ENCODE measurements around the gene ENTPD8. TPM values are rescaled to one million over a fixed set of nuclear protein-coding genes. Genes with fewer than 3 reads are reported as not detected.
"Not testable (repeated sequence)": the region's sequence is repeated elsewhere in the genome, so short reads cannot be mapped to it uniquely, and the experiment has no call there.

The ENTPD8 gene
- total RNA-seq, 1 donor from 2014 or later, result not detected

GRCh38 chr9:137429546-137429890 lies 11.6 kb downstream of the ENTPD8 start:
- no peak for ATAC-seq

DNA sequence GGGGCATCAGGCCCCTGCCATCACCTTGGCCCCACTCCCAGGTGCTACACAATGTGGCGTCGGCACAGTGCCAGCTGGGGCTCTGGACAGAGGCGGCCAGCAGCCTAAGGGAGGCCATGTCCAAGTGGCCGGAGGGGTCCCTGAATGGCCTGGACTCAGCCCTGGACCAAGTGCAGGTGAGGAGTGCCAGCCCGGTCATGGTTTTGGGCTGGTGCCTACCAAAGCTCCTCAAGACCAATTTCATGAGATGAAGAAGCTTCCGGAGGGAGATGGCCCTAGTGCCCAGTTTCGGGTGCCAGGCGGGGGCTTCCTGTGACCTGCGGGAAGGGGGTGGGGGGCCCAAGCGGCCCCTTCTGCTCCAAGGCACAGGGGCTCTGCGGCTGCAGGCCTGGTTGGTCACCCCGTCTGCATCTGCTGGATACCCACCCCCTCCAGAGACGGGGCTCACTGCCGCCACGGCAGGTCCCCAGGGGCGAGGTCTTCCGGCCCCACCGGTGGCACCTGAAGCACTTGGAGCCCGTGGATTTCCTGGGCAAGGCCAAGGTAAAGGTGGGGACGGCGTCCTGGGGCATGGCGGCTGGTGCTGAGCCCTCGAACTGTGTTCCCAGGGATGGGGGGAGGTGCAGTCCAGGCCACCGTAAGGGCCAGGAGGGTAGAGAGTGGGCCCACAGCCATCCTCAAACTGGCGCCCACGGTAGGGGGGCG lies 12.2 kb downstream of the ENTPD8 start:
- no peak for ATAC-seq

- no peak for ATAC-seq
These were observed 12.9 kb downstream of the ENTPD8 start for GRCh38 chr9:137428311-137428630.

DNA sequence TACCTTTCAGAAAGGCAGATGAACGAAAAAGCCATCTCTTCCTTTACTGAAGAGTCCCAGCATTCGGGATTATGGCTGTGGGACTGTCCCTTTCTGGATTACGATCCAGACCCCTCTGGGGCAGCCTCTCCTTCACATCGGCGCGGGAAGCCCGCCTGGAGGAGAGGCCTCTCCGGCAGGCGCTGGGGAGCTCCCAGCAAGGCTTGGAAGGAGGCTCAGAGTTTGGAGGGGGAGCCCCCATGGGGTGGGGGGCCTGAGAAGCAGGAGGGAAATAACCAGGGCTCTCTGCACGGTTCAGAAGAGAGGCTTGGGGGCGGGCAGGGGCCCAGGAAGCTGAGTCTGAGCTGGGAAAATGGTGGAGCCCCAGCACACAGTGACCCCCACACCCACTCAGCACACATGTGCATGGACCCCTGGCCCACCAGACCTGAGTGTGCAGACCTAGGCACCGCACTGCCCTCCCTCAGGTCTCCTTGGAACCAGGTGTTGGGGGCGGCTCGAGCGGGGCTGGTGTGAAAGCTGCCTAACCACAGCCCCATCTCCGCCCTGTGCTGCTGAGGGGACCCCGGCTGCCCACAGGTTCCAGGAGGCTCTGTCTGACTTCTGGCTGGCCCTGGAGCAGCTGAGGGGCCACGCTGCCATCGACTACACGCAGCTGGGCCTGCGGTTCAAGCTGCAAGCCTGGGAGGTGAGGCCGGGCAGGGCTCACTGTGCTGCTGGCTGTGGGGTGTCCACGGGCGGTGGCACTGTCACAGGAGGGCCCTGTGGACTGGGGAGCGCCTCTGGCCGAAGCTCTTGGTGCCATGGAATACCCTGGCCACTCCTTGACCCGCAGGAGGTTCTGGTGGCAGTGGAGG lies 13.5 kb downstream of the ENTPD8 start:
- ATAC-seq, result no peak

DNA sequence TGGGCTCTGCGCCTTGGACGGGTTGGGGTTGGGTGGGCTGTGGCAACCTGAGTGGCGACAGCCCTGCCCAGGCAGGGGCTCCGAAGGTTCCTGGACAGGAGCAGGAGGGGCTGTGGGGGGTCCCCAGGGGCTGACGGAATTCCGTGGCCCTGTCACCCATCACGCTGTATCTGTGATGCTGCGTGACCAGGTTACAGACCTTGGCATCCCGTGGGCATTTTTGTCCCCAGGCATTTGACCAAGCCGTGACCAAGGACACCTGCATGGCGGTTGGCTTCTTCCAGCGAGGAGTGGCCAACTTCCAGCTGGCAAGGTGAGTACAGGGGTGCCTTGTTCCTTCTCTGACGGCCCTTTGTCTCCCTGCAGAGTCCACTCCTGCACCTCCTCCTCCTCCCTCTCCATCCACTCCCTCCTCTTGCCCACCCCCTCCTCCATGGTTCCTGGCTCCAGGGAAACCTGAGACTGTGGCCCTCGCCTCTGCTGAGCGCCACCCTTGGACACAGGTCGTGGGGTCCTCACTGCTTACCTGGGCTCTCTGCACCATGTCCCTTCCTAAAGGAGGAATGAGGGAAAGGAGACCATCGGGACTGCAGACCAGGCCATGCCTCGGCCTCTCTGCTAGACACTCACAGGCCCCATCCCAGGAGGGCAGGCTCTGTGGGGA lies 15.0 kb downstream of the ENTPD8 start:
- no peak for ATAC-seq

- ATAC-seq, result peak; percentile 68
These were observed 17.5 kb downstream of the ENTPD8 start for GRCh38 chr9:137423514-137424291.

GRCh38 chr9:137422604-137423513 lies 18.3 kb downstream of the ENTPD8 start, which contains the start of the genes EXD3 and NOXA1:
Gene EXD3, minus strand, starts transcription at chr9:137423162. Its CDS starts 27,805 bp downstream, at chr9:137395357.
Gene NOXA1, plus strand, starts transcription at chr9:137423393. Its CDS starts 137 bp downstream, at chr9:137423530.
- ATAC-seq, result peak; percentile 94

- no peak for ATAC-seq
These were observed 19.1 kb downstream of the ENTPD8 start for GRCh38 chr9:137421838-137422603.

- ATAC-seq, result peak; percentile 27
These were observed 23.8 kb downstream of the ENTPD8 start for GRCh38 chr9:137417161-137418021.

DNA sequence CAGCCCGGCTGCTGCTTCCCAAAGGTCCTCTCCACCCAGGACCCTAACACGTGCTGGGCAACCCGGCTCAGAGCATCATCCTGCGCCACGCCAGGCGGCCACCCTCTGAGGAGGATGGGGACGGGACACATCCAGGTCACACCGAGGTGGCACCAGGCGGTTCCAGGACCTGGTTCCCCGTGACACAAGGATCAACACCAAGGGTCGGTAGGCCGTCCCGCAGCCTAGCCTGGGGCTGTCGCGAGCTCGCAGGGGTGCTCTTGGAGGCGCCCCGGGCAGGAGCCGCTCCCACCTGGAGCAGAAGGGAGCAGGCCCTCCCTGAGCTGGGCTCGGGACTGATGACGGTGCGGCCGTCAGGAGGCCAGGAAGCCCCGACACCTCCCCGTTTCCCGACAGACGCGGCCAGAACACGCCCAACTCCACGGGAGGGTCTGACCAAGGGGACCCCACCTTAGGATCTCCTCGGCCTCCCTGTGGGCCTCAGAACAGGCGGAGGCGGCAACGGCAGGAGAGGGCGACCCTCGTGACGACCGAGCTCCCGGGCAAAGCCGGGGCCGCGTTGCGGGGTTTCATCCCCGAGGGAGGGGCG lies 24.5 kb downstream of the ENTPD8 start:
- peak; percentile 4 for ATAC-seq

GRCh38 chr9:137416006-137416562 lies 25.1 kb downstream of the ENTPD8 start:
- ATAC-seq, result no peak

DNA sequence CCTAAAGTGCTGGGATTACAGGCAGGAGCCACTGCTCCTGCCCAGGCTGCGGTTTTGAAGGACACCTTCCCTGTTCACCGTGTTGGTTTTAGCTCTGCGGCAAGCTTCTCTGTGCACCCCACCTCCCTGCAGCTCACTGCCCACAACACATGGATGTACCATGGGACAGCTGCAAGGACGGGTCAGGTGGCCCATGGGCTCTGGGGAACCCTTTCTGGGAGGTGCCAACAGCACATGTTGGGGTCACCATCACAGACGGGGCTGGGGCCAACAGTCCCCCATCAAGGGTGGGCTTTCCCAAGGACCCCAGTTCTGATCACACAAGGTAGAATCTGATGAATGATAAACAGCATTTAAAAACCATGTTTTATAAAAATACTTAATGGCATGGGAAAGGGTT lies 25.7 kb downstream of the ENTPD8 start:
- no peak for ATAC-seq

GRCh38 chr9:137412431-137412830 lies 28.7 kb downstream of the ENTPD8 start:
- peak; percentile 1 for ATAC-seq

GRCh38 chr9:137411645-137412380 lies 29.3 kb downstream of the ENTPD8 start:
- peak; percentile 71 for ATAC-seq

- peak; percentile 5 for ATAC-seq
These were observed 29.9 kb downstream of the ENTPD8 start for GRCh38 chr9:137411260-137411644.

- ATAC-seq, result no peak
These were observed 30.3 kb downstream of the ENTPD8 start for GRCh38 chr9:137410891-137411249.

DNA sequence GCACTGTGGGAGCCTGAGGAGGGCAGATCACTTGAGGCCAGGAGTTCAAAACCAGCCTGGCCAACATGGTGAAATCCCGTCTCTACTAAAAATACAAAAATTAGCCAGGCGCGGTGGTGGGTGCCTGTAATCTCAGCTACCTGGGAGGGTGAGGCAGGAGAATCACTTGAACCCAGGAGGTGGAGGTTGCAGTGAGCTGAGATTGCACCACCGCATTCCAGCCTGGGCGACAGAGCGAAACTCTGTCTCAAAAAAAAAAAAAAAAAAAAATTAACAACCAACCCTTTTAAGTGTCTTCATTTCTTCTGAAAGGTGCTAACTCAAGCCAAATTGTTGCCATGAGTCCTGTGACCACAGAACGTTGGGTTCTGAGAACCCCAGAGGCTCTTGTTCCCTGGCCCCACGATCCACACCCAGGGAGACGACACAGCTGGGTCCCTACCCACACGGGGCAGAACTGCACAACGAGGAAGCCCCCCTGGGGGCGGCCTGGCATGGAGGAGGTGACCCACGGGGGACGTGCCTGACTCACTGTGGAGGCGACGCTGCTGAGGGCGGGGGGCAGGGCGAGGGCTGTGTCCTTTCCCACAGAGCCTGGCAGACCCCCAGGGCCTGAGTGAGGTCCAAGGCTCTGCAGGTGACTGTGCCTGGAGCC lies 30.8 kb downstream of the ENTPD8 start:
- not testable (repeated sequence) for ATAC-seq

DNA sequence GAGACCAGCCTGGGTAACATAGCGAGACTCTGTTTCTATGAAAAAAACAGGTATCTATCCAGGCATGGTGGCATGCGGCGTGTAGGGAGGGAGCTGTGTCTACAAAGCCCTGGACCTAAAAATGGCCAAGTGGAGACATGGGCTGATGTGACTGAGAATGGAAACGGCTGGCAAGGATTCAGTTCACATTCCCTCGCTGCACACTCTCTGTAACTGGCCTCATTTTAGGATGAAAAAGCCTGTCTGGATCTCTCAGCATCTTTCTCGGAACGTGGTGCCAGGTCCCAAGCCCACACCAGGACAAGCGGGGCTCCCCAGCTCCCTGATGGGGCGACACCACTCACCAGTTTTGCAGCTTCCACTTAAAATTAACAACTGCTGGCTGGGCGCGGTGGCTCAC lies 31.6 kb downstream of the ENTPD8 start:
- ATAC-seq, result no peak

Measured in esophagus mucosa (tissue), 1 donor.